ENCODE data around the gene NOTO. TPM values are rescaled to one million over a fixed set of nuclear protein-coding genes. Genes with fewer than 3 reads are reported as not detected.
A peak's percentile ranks its signal among the peaks of the same experiment; 100 is the strongest.

NOTO gene
- total and polyA plus RNA-seq, 10 of the 15 experiments (the other 5 are each of a cell fraction or from before 2014, with no cell fraction given): not detected

DNA sequence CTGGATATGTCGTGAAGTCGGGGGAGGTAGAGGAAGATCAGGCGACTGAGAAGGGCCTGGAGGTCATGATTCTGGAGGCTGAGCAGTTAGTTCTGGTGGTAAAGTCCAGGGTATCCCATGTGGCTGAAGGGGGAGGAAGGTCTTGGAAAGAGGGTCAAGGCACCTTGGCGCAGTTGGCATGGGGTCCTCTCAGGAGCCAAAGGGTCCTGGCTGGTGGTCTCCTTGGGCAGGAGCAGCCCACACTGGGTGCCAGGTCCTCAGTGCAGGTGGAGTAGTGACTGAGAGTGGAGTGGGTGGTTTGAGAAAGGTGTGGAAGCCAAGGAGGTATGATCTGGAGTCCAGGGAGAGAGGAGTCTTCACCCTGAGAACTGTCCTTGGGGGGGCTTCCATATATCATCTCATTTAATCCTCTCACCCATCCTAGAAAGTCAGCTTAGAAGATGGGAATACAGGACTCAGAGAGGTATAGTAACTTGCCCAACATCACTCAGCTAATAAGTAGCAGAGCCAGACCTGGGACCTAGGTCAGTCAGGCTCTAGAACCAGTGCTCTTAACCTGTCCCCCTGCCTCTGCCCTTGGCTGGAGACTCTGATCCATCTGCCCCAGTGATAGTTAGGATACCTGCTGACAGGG is 57.4 kb downstream of the NOTO start:
- Histone ChIP-seq H4K20me1 (ENCODE audit: control insufficient read depth, insufficient read depth) (no peaks in the 10 kb centered on the region), H3K4me2 (ENCODE audit: control insufficient read depth, insufficient read depth) (no peak overlapping the region), H3K27me3 (replicated peaks in 1 of 2; ENCODE audit: control insufficient read depth in 2 of 2, insufficient read depth in 2 of 2, low read length in 1 of 2) (no peaks in the 10 kb centered on the region), H3K9me3 (replicated peaks; ENCODE audit: control insufficient read depth, insufficient read depth, low read length) (no peaks in the 10 kb centered on the region), H3K4me1 (ENCODE audit: control insufficient read depth, insufficient read depth, low read length) (no peaks in the 10 kb centered on the region), H3K27ac (ENCODE audit: control insufficient read depth, insufficient read depth) (no peak overlapping the region), H3K9ac (ENCODE audit: control insufficient read depth, insufficient read depth, low read length) (no peak overlapping the region), H3K4me3 (no peak overlapping the region), H2AFZ (ENCODE audit: control insufficient read depth, low read depth, low read length) (no peak overlapping the region), H3K79me2 (ENCODE audit: control insufficient read depth, insufficient read depth, low read length) (no peaks in the 10 kb centered on the region), H3K36me3 (ENCODE audit: control insufficient read depth in 2 of 2, insufficient read depth in 2 of 2, low read length in 1 of 2) (peaks cover 10 to 21% of the 10 kb centered on the region in 2 experiments; a peak in 3 of 4 replicates)
- FAIRE-seq: no peak
- SMC1A ChIA-PET (ENCODE audit: uncharacterized antibody, unreplicated experiment): no interaction called here
- CTCF ChIA-PET: no interaction called here
- TF ChIP-seq RELA (IDR thresholded peaks at IDR 0.05; ENCODE audit: borderline replicate concordance, partially characterized antibody): no peak
- TF ChIP-seq SIN3A (IDR thresholded peaks at IDR 0.05; ENCODE audit: low read depth, low read length): no peak
- TF ChIP-seq EP300 (IDR thresholded peaks at IDR 0.05; ENCODE audit: borderline replicate concordance in 1 of 2, control insufficient read depth in 1 of 2, low read depth in 2 of 2, low read length in 2 of 2): no peak
- in situ Hi-C loops (cut with MboI) (no loop called here), intact Hi-C loops (cut with micrococcal nuclease; ENCODE audit: unreplicated experiment) (no loop called here)
- ATAC-seq: no peak
- BruUV-seq (replicated peaks): no TSS peak
- WGBS (ENCODE audit: insufficient coverage, insufficient replicate concordance, low lambda C conversion rate, missing lambda C conversion rate): 91% methylated on average over 4 of the region's 4 CpGs
- RAD21 ChIA-PET (ENCODE audit: unreplicated experiment): no interaction called here
- DNase-seq (ENCODE audit: low read depth, low spot score): no peak
- POLR2A ChIA-PET: interaction anchor here (0.8 kb wide), 1 partner anchor 10 kb away, joined by 3 read pairs; no protein-coding TSS in a partner anchor

DNA sequence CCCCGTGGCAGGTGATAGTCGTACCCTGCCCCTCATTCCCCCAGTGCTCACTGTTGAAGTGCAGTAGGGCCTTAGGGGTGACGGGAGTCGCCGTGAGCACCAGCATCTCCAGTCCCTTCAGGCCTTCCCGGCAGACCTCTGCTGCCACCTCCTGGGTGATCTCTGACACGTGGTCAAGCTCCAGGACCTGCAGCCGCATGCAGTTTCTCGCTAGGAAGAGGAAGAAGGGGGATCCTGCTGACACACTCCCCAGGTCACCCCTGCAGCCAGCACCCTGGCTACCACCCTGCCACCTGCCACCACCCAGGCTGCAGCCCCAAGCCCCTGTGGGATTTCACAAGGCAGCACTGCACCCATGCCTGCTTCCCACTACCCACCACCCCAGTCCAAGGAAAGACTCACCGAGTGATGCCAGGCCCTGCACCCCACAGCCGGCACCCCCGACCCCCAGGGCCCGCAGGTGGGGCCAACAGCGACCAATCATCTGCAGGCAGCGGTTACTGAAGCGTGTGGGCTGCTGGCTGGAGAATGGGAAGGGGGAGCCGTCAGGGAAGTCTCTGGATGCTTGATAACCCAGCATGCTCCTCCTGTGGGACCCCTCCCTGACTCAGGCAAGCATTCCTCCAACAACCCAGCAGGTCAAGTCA is 58.1 kb downstream of the NOTO start:
- H3K79me2 ChIP-seq (ENCODE audit: control insufficient read depth, insufficient read depth, low read length): no peaks in the 10 kb centered on the region
- TF ChIP-seq, protein P1, sequence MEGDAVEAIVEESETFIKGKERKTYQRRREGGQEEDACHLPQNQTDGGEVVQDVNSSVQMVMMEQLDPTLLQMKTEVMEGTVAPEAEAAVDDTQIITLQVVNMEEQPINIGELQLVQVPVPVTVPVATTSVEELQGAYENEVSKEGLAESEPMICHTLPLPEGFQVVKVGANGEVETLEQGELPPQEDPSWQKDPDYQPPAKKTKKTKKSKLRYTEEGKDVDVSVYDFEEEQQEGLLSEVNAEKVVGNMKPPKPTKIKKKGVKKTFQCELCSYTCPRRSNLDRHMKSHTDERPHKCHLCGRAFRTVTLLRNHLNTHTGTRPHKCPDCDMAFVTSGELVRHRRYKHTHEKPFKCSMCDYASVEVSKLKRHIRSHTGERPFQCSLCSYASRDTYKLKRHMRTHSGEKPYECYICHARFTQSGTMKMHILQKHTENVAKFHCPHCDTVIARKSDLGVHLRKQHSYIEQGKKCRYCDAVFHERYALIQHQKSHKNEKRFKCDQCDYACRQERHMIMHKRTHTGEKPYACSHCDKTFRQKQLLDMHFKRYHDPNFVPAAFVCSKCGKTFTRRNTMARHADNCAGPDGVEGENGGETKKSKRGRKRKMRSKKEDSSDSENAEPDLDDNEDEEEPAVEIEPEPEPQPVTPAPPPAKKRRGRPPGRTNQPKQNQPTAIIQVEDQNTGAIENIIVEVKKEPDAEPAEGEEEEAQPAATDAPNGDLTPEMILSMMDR (IDR thresholded peaks at IDR 0.05 in 2 of 3, conservative IDR thresholded peaks at IDR 0.05 in 1 of 3; ENCODE audit: control insufficient read depth in 2 of 3, extremely low read depth in 1 of 3, insufficient read depth in 1 of 3, low read depth in 3 of 3, low read length in 3 of 3): peak; percentile 9 to 27 (median 25); a peak in 2 of 6 replicates
- TF ChIP-seq ZNF217 (IDR thresholded peaks at IDR 0.05): no peak
- no peak for TF ChIP-seq CREM (IDR thresholded peaks at IDR 0.05; ENCODE audit: low read depth)
- peak; percentile 15; the same call in 1 of the 2 replicates for TF ChIP-seq RAD21 (IDR thresholded peaks at IDR 0.05; ENCODE audit: insufficient read depth, low read depth, low read length)
- 75% methylated on average over 16 of the region's 17 CpGs for WGBS (ENCODE audit: insufficient coverage, insufficient replicate concordance, low lambda C conversion rate, missing lambda C conversion rate)
- H2AFZ ChIP-seq (ENCODE audit: control insufficient read depth, low read depth, low read length): no peak overlapping the region
- in situ Hi-C loops (cut with MboI): no loop called here
- RAD21 ChIA-PET (ENCODE audit: unreplicated experiment): no interaction called here
- CTCF ChIA-PET: no interaction called here
- no TSS peak for BruUV-seq (replicated peaks)
- H3K36me3 ChIP-seq (ENCODE audit: control insufficient read depth in 2 of 2, insufficient read depth in 2 of 2, low read length in 1 of 2): peaks cover 10 to 22% of the 10 kb centered on the region in 2 experiments; a peak in 3 of 4 replicates
- POLR2A ChIA-PET: no interaction called here
- no peak overlapping the region for H3K27ac ChIP-seq (ENCODE audit: control insufficient read depth, insufficient read depth)
- DNase-seq (ENCODE audit: low read depth, low spot score): no peak
- H3K4me1 ChIP-seq (ENCODE audit: control insufficient read depth, insufficient read depth, low read length): no peaks in the 10 kb centered on the region
- no peak overlapping the region for H3K9ac ChIP-seq (ENCODE audit: control insufficient read depth, insufficient read depth, low read length)
- no peaks in the 10 kb centered on the region for H3K27me3 ChIP-seq (replicated peaks in 1 of 2; ENCODE audit: control insufficient read depth in 2 of 2, insufficient read depth in 2 of 2, low read length in 1 of 2)
- FAIRE-seq: no peak
- no peak overlapping the region for H3K4me3 ChIP-seq
- no peaks in the 10 kb centered on the region for H3K9me3 ChIP-seq (replicated peaks; ENCODE audit: control insufficient read depth, insufficient read depth, low read length)
- no peak overlapping the region for H3K4me2 ChIP-seq (ENCODE audit: control insufficient read depth, insufficient read depth)
- peak; percentile 42 for ATAC-seq
- SMC1A ChIA-PET (ENCODE audit: uncharacterized antibody, unreplicated experiment): no interaction called here
- intact Hi-C loops (cut with micrococcal nuclease; ENCODE audit: unreplicated experiment): no loop called here
- no peaks in the 10 kb centered on the region for H4K20me1 ChIP-seq (ENCODE audit: control insufficient read depth, insufficient read depth)

Data from GM12878 (cell line).